Skeletal muscle cell (primary cell): ENCODE data around the gene ZSCAN31.

Experiments used
- DNase-seq: peaks from one replicate; pipeline ENCODE4 v3.0.0-alpha.2; 2010; ENCODE audit warnings: low read depth
- H3K4me3 ChIP-seq: 2 replicates; pipeline ENCODE4 v1.5.1; 2011; ENCODE audit warnings: low read depth, mild to moderate bottlenecking, control low read depth, low read length, moderate library complexity

The ZSCAN31 gene

GRCh38 chr6:28354688-28355554, 19.0 kb upstream of the ZSCAN31 start:
- no peak for DNase-seq
- H3K4me3 ChIP-seq = peak overlapping the region; percentile 71

- no peak overlapping the region for H3K4me3 ChIP-seq
- no peak for DNase-seq
Observed at GRCh38 chr6:28353981-28354676, 18.2 kb upstream of the ZSCAN31 start.

- no peak for DNase-seq
- H3K4me3 ChIP-seq = no peak overlapping the region
Observed at GRCh38 chr6:28353356-28353755, 17.4 kb upstream of the ZSCAN31 start.

GRCh38 chr6:28351493-28351925, 15.6 kb upstream of the ZSCAN31 start:
- DNase-seq = no peak
- no peak overlapping the region for H3K4me3 ChIP-seq

GRCh38 chr6:28351087-28351486, 15.1 kb upstream of the ZSCAN31 start:
- no peak overlapping the region for H3K4me3 ChIP-seq
- DNase-seq = no peak

- peak; percentile 32 for DNase-seq
- peak within 1 kb of the TSS; percentile 82 for H3K4me3 ChIP-seq
Observed at GRCh38 chr6:28349892-28350737, 14.2 kb upstream of the ZSCAN31 start, which contains the start of gene ZKSCAN3. Gene ZKSCAN3, plus strand, starts transcription at chr6:28349947. Its CDS starts 9,640 bp downstream, at chr6:28359587.

GRCh38 chr6:28349344-28349891, 13.5 kb upstream of the ZSCAN31 start:
- peak overlapping the region; percentile 82 for H3K4me3 ChIP-seq
- no peak for DNase-seq

- no peak for DNase-seq
- no peak overlapping the region for H3K4me3 ChIP-seq
Observed at GRCh38 chr6:28347119-28347518, 11.2 kb upstream of the ZSCAN31 start.

GRCh38 chr6:28345201-28345600, 9.3 kb upstream of the ZSCAN31 start:
- no peak for DNase-seq
- no peak overlapping the region for H3K4me3 ChIP-seq

- DNase-seq = no peak
- no peak overlapping the region for H3K4me3 ChIP-seq
Observed at GRCh38 chr6:28343898-28344677, 8.1 kb upstream of the ZSCAN31 start.

GRCh38 chr6:28340310-28341095, 4.6 kb upstream of the ZSCAN31 start:
- H3K4me3 ChIP-seq = no peak overlapping the region
- DNase-seq = no peak

GRCh38 chr6:28337121-28337520, 1.2 kb upstream of the ZSCAN31 start:
- DNase-seq = no peak
- no peak overlapping the region for H3K4me3 ChIP-seq

GRCh38 chr6:28336284-28337120, 554 bp upstream of the ZSCAN31 start:
- DNase-seq = no peak
- peak overlapping the region; percentile 75 for H3K4me3 ChIP-seq

GRCh38 chr6:28335040-28335563, 846 bp downstream of the ZSCAN31 start:
- peak overlapping the region; percentile 75 for H3K4me3 ChIP-seq

GRCh38 chr6:28334286-28335039, 1.5 kb downstream of the ZSCAN31 start:
- no peak for DNase-seq
- no peak overlapping the region for H3K4me3 ChIP-seq

More at GRCh38 chr6:28335040-28335563, 846 bp downstream of the ZSCAN31 start:
- DNase-seq = no peak

- no peak for DNase-seq
- no peak overlapping the region for H3K4me3 ChIP-seq
Observed at GRCh38 chr6:28333599-28334018, 2.3 kb downstream of the ZSCAN31 start.
